SU-DHL-6 (cell line): ENCODE measurements around the gene EZH1.

Experiments
- CTCF ChIP-seq: fragments of 200-600 bp; sonication (generic); IDR thresholded peaks from one replicate; pipeline ENCODE4 v1.5.1; 2017; ENCODE audit warnings: antibody characterized with exemption, mild to moderate bottlenecking, low read length, moderate library complexity; ENCODE audit not compliant: insufficient read depth, poor library complexity, severe bottlenecking
- EZH2phosphoT487 ChIP-seq: fragments of 200-600 bp; sonication (generic), shearing (Covaris generic); conservative IDR thresholded peaks from 2 replicates; pipeline ENCODE4 v1.6.1; 2018; ENCODE audit warnings: mild to moderate bottlenecking, antibody characterized with exemption, low read length, moderate library complexity, mixed read lengths

- TF ChIP-seq CTCF: peak; percentile 56
- TF ChIP-seq EZH2phosphoT487: no peak
Measured at GRCh38 chr17:42720996-42721583, 23.8 kb downstream of the EZH1 start.
